IMR-90 (cell line): Measurements from ENCODE around the gene MGAT3. TPM values are rescaled to one million over a fixed set of nuclear protein-coding genes. Genes with fewer than 3 reads are reported as not detected.

ENCODE experiments used
- ATAC-seq: fragments of 200-7000 bp; cut with Tn5 transposase; 2 replicates; pipeline ENCODE4 v1.9.1; 2020; ENCODE audit warnings: low read depth, mild to moderate bottlenecking, moderate library complexity
- BruUV-seq: library from RNA; stranded (reverse); fragments of 400-500 nt; replicated peaks from 2 replicates; lab custom pipeline; 2021; lab: Mats Ljungman, UMichigan
- CTCF ChIA-PET: fragments of 300-600 bp; formaldehyde crosslinking; extraction: SDS; loops from one replicate; lab custom pipeline; 2021; ENCODE audit warnings: antibody characterized with exemption; lab: Yijun Ruan, JAX
- POLR2A ChIA-PET: fragments of 300-600 bp; sonication (Branson Sonifier 250); formaldehyde crosslinking; loops from one replicate; lab custom pipeline; 2022; ENCODE audit warnings: antibody characterized with exemption; ENCODE audit not compliant: unreplicated experiment; lab: Charles Lee
- DNase-seq: peaks from one replicate; pipeline ENCODE4 v3.0.0; 2013
- H2AFZ ChIP-seq: replicated peaks from 2 replicates; pipeline ENCODE3; 2013; ENCODE audit warnings: low read length, mild to moderate bottlenecking; ENCODE audit not compliant: poor library complexity
- H2AK5ac ChIP-seq: 2 replicates; pipeline ENCODE4 v1.6.1; 2013; ENCODE audit warnings: low read depth, low read length, inconsistent platforms
- H2AK9ac ChIP-seq: replicated peaks from 2 replicates; pipeline ENCODE3; 2013; ENCODE audit warnings: mild to moderate bottlenecking, low read depth, low read length, moderate library complexity; ENCODE audit not compliant: poor library complexity
- H2BK120ac ChIP-seq: 2 replicates; pipeline ENCODE4 v1.6.1; 2013; ENCODE audit warnings: low read depth, low read length, inconsistent platforms
- H2BK15ac ChIP-seq: 3 replicates; pipeline ENCODE4 v1.6.1; 2013; ENCODE audit warnings: low read depth, low read length, inconsistent platforms
- H2BK20ac ChIP-seq: 2 replicates; pipeline ENCODE4 v1.6.1; 2013; ENCODE audit warnings: low read depth, mild to moderate bottlenecking, inconsistent platforms, low read length, moderate library complexity
- H2BK5ac ChIP-seq: 2 replicates; pipeline ENCODE4 v1.6.1; 2013; ENCODE audit warnings: mild to moderate bottlenecking, low read depth, low read length, inconsistent platforms; ENCODE audit not compliant: poor library complexity, severe bottlenecking
- H3K14ac ChIP-seq: replicated peaks from 2 replicates; pipeline ENCODE4 v1.6.1; 2013; ENCODE audit warnings: low read depth, low read length, inconsistent platforms
- H3K18ac ChIP-seq: 2 replicates; pipeline ENCODE4 v1.6.1; 2013; ENCODE audit warnings: low read depth, low read length, control low read depth
- H3K23ac ChIP-seq: 2 replicates; pipeline ENCODE4 v1.6.1; 2013; ENCODE audit warnings: low read depth, low read length, inconsistent platforms
- H3K27ac ChIP-seq: 2 replicates; pipeline ENCODE4 v1.5.1; 2013; ENCODE audit warnings: mild to moderate bottlenecking, control low read depth, low read length; ENCODE audit not compliant: insufficient read depth
- H3K27me3 ChIP-seq: 2 replicates; pipeline ENCODE4 v1.6.1; 2013; ENCODE audit warnings: low read length; ENCODE audit not compliant: control insufficient read depth, insufficient read depth
- H3K36me3 ChIP-seq: 2 replicates; pipeline ENCODE4 v1.6.1; 2013; ENCODE audit warnings: low read length, mixed read lengths; ENCODE audit not compliant: control insufficient read depth, insufficient read depth
- H3K4ac ChIP-seq: 2 replicates; pipeline ENCODE4 v1.6.1; 2013; ENCODE audit warnings: low read depth, low read length, inconsistent platforms
- H3K4me1 ChIP-seq: 2 replicates; pipeline ENCODE4 v1.6.1; 2013; ENCODE audit warnings: low read length, mixed read lengths; ENCODE audit not compliant: control insufficient read depth, insufficient read depth
- H3K4me2 ChIP-seq: 2 replicates; pipeline ENCODE4 v1.6.1; 2013; ENCODE audit warnings: low read depth, mild to moderate bottlenecking, control low read depth, low read length, moderate library complexity
- H3K4me3 ChIP-seq: 2 replicates; pipeline ENCODE4 v1.5.1; 2013; ENCODE audit warnings: low read depth, mild to moderate bottlenecking, control low read depth, low read length, moderate library complexity; ENCODE audit not compliant: insufficient read depth
- H3K56ac ChIP-seq: 2 replicates; pipeline ENCODE4 v1.6.1; 2013; ENCODE audit warnings: low read length, inconsistent platforms; ENCODE audit not compliant: insufficient read depth; ENCODE audit errors: extremely low read depth
- H3K79me1 ChIP-seq, 2 experiments: 2 replicates each; pipeline ENCODE4 v1.6.1; 2013; ENCODE audit warnings: low read length in 2 of 2, inconsistent platforms in 1 of 2, low read depth in 1 of 2
- H3K9ac ChIP-seq: 2 replicates; pipeline ENCODE4 v1.6.1; 2013; ENCODE audit warnings: low read depth, low read length, control low read depth
- H3K9me1 ChIP-seq: 2 replicates; pipeline ENCODE4 v1.6.1; 2013; ENCODE audit warnings: low read length, inconsistent platforms; ENCODE audit not compliant: insufficient read depth
- H3K9me3 ChIP-seq: 2 replicates; pipeline ENCODE4 v1.6.1; 2013; ENCODE audit warnings: low read length; ENCODE audit not compliant: control insufficient read depth, insufficient read depth
- H4K20me1 ChIP-seq: 2 replicates; pipeline ENCODE4 v1.6.1; 2013; ENCODE audit warnings: low read length, inconsistent platforms; ENCODE audit not compliant: insufficient read depth
- H4K5ac ChIP-seq: 2 replicates; pipeline ENCODE4 v1.6.1; 2013; ENCODE audit warnings: mild to moderate bottlenecking, low read depth, low read length, control low read depth
- H4K8ac ChIP-seq, 2 experiments: 2 replicates each; pipeline ENCODE4 v1.6.1; 2013; ENCODE audit warnings: low read depth in 2 of 2, low read length in 2 of 2, control low read depth in 1 of 2, inconsistent platforms in 1 of 2
- H4K91ac ChIP-seq: 2 replicates; pipeline ENCODE4 v1.6.1; 2013; ENCODE audit warnings: low read depth, low read length, inconsistent platforms; ENCODE audit not compliant: insufficient read depth
- CEBPB ChIP-seq: IDR thresholded peaks from 2 replicates; pipeline ENCODE4 v1.6.1; 2012; ENCODE audit warnings: low read depth, low read length, improper control_type of control experiment
- FOS ChIP-seq: fragments of 150-350 bp; IDR thresholded peaks from 2 replicates; pipeline ENCODE4 v1.6.1; 2016; ENCODE audit warnings: low read depth, low read length
- MXI1 ChIP-seq: IDR thresholded peaks from 2 replicates; pipeline ENCODE4 v1.6.1; 2012; ENCODE audit warnings: low read depth, mild to moderate bottlenecking, low read length, moderate library complexity, borderline replicate concordance
- NFE2L2 ChIP-seq: fragments of 150-350 bp; IDR thresholded peaks from 2 replicates; pipeline ENCODE4 v1.6.1; 2016; ENCODE audit warnings: low read depth, mild to moderate bottlenecking, low read length
- POLR2A ChIP-seq: IDR thresholded peaks from 2 replicates; pipeline ENCODE4 v1.6.1; 2012; ENCODE audit warnings: mild to moderate bottlenecking, low read depth, low read length
- RCOR1 ChIP-seq: IDR thresholded peaks from 2 replicates; pipeline ENCODE4 v1.6.1; 2012; ENCODE audit warnings: mild to moderate bottlenecking, low read length, improper control_type of control experiment; ENCODE audit not compliant: insufficient replicate concordance
- RFX5 ChIP-seq: IDR thresholded peaks from 2 replicates; pipeline ENCODE4 v1.8.0; 2012; ENCODE audit warnings: low read depth, mild to moderate bottlenecking, low read length, moderate library complexity
- whole genome bisulfite sequencing, 2 experiments: methylation state at CpG; one replicate each; pipeline versions ENCODE4 v1.1.5 to v1.1.7; 2013; ENCODE audit warnings: missing lambda C conversion rate in 2 of 2; ENCODE audit not compliant: insufficient read length in 1 of 2; ENCODE audit errors: extremely low coverage in 2 of 2; 5-methylcytosine and 5-hydroxymethylcytosine counted together
- dilution Hi-C: fragments of 300-500 bp; cut with HindIII; formaldehyde crosslinking; loops from one replicate; pipeline ENCODE4 v1.14.3; 2018; ENCODE audit warnings: low sequenced_read_pairs; ENCODE audit not compliant: unreplicated experiment
- in situ Hi-C: fragments of 300-500 bp; cut with MboI; formaldehyde crosslinking; loops from 3 replicates; pipeline ENCODE4 v1.14.3; 2019; ENCODE audit warnings: low sequenced_read_pairs, inconsistent platforms, mixed read lengths
- intact Hi-C: fragments of 100-400 bp; cut with micrococcal nuclease; formaldehyde crosslinking; loops from 2 replicates; pipeline ENCODE4 v1.10.0; 2022
- polyA plus RNA-seq, 3 experiments: library from polyadenylated mRNA; depleted of rRNA; stranded (reverse); fragments of >200 nt; gene quantifications; 2 replicates each; pipeline ENCODE4 v1.2.3, GENCODE V29; 2012; ENCODE audit warnings: low replicate concordance in 1 of 3
- total RNA-seq: library from RNA; depleted of rRNA; stranded (reverse); fragments of >200 nt; gene quantifications from 2 replicates; pipeline ENCODE4 v1.2.3, GENCODE V29; 2012
- TF ChIP-seq, protein P1 (sequence below): fragments of 150-350 bp; IDR thresholded peaks from 2 replicates; pipeline ENCODE4 v1.6.1; 2017; ENCODE audit warnings: mild to moderate bottlenecking, antibody characterized with exemption, low read length, low read depth

Gene MGAT3
- total and polyA plus RNA-seq, 2 of the 4 experiments (the other 2 are of a cell fraction) = 0.36 to 1.1 TPM

- ChIA-PET POLR2A (interaction anchor here (0.6 kb wide), 1 partner anchor 52 kb away, joined by 3 read pairs; no protein-coding TSS in a partner anchor), CTCF (interaction anchor here (0.6 kb wide), 1 partner anchor 627 kb away, joined by 4 read pairs; no protein-coding TSS in a partner anchor)
- TF ChIP-seq POLR2A (no peak), MXI1 (no peak), CEBPB (no peak), FOS (no peak), RCOR1 (no peak), NFE2L2 (no peak), RFX5 (no peak)
- TF ChIP-seq, protein P1, sequence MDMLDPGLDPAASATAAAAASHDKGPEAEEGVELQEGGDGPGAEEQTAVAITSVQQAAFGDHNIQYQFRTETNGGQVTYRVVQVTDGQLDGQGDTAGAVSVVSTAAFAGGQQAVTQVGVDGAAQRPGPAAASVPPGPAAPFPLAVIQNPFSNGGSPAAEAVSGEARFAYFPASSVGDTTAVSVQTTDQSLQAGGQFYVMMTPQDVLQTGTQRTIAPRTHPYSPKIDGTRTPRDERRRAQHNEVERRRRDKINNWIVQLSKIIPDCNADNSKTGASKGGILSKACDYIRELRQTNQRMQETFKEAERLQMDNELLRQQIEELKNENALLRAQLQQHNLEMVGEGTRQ = no peak
- Histone ChIP-seq H3K18ac (no peak overlapping the region), H2AFZ (no peak overlapping the region), H3K4me1 (peaks cover 4% of the 10 kb centered on the region), H4K8ac (peak overlapping the region; percentile 90 to 91; a peak in 2 of 4 replicates), H3K9ac (peak overlapping the region; percentile 90; the same call in 1 of the 2 replicates), H4K91ac (no peak overlapping the region), H3K36me3 (peaks cover 45% of the 10 kb centered on the region), H4K5ac (no peak overlapping the region), H2BK20ac (no peak overlapping the region), H2BK120ac (no peak overlapping the region), H3K14ac (peak overlapping the region; percentile 92), H3K4me2 (no peak overlapping the region), H3K79me1 (peaks cover 35 to 68% of the 10 kb centered on the region in 2 experiments), H2AK5ac (peak overlapping the region; percentile 71; the same call in 1 of the 2 replicates), H4K20me1 (peaks cover 42% of the 10 kb centered on the region), H3K9me3 (no peaks in the 10 kb centered on the region), H2AK9ac (no peak overlapping the region), H3K27me3 (no peaks in the 10 kb centered on the region), H3K23ac (peak overlapping the region; percentile 95; the same call in 1 of the 2 replicates), H3K9me1 (0 out of 2 replicates have a peak, but pooled peaks cover 2% of the 10 kb centered on the region), H2BK15ac (no peak overlapping the region), H3K27ac (no peak overlapping the region), H3K4me3 (no peak overlapping the region), H3K4ac (peak overlapping the region; percentile 39; the same call in 1 of the 2 replicates), H2BK5ac (no peak overlapping the region), H3K56ac (no peak overlapping the region)
- BruUV-seq = no TSS peak
- DNase-seq (peak; percentile 30), ATAC-seq (no peak)
- in situ Hi-C loops (loop anchor here (10.0 kb wide), 1 partner anchor 113 kb away; no protein-coding TSS in a partner anchor), dilution Hi-C loops (no loop called here), intact Hi-C loops (loop anchor here (2.0 to 5.0 kb wide), 2 partner anchors 15 to 176 kb away; partner anchors contain the start of gene MIEF1)
- WGBS, 2 experiments = no CpG with 5 or more reads among the region's 5 CpGs
Measured at GRCh38 chr22:39518144-39518786, 61.5 kb downstream of the MGAT3 start.
